GM12892 (cell line): ENCODE results near the gene COP1.
"Not testable (repeated sequence)": the region's sequence is repeated elsewhere in the genome, so short reads cannot be mapped to it uniquely, and the experiment has no call there.

Experiments used
- POLR2A ChIP-seq: IDR thresholded peaks from 2 replicates; pipeline ENCODE4 v1.6.1; 2011; ENCODE audit warnings: low read depth, low read length, control low read depth
- POLR2AphosphoS5 ChIP-seq: IDR thresholded peaks from 2 replicates; pipeline ENCODE4 v1.6.1; 2011; ENCODE audit warnings: low read depth, low read length, control low read depth
- TAF1 ChIP-seq: IDR thresholded peaks from 2 replicates; pipeline ENCODE4 v1.6.1; 2011; ENCODE audit warnings: low read depth, mild to moderate bottlenecking, control low read depth, low read length, borderline replicate concordance

GRCh38 chr1:176007756-176008389 is 199.2 kb downstream of the COP1 start:
- not testable (repeated sequence) for TF ChIP-seq POLR2AphosphoS5, POLR2A, TAF1
